OCI-LY7 (cell line): ENCODE results near the gene MORF4L1.

ENCODE experiments used
- EZH2phosphoT487 ChIP-seq: fragments of 200-600 bp; sonication (generic); IDR thresholded peaks from 2 replicates; pipeline ENCODE4 v1.6.1; 2018; ENCODE audit warnings: low read depth, borderline replicate concordance, mild to moderate bottlenecking, mixed run types, antibody characterized with exemption, low read length, moderate library complexity, mixed read lengths
- TF ChIP-seq, protein P1 (sequence below): fragments of 200-600 bp; sonication (generic); conservative IDR thresholded peaks from 2 replicates; pipeline ENCODE4 v1.5.1; 2014; ENCODE audit warnings: mild to moderate bottlenecking, antibody characterized with exemption, low read length, moderate library complexity, mixed read lengths

DNA sequence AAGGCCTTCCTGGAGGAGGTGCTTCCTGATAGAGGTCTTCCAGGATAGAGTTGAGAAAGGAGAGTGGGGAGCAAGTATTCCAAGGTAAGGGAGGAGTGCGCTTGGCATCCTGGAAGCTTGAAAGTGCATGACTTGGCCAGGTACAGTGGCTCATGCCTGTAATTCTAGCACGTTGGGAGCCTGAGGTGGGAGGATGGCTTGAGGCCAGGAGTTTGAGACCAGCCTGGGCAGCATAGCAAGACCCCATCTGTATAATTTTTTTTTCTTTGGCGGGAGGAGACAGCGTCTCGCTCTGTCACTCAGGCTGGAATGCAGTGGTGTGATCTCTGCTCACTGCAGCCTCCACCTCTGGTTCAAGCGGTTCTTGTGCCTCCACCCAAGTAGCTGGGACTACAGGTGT is 19.2 kb upstream of the MORF4L1 start:
- TF ChIP-seq, protein P1, sequence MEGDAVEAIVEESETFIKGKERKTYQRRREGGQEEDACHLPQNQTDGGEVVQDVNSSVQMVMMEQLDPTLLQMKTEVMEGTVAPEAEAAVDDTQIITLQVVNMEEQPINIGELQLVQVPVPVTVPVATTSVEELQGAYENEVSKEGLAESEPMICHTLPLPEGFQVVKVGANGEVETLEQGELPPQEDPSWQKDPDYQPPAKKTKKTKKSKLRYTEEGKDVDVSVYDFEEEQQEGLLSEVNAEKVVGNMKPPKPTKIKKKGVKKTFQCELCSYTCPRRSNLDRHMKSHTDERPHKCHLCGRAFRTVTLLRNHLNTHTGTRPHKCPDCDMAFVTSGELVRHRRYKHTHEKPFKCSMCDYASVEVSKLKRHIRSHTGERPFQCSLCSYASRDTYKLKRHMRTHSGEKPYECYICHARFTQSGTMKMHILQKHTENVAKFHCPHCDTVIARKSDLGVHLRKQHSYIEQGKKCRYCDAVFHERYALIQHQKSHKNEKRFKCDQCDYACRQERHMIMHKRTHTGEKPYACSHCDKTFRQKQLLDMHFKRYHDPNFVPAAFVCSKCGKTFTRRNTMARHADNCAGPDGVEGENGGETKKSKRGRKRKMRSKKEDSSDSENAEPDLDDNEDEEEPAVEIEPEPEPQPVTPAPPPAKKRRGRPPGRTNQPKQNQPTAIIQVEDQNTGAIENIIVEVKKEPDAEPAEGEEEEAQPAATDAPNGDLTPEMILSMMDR: no peak
- TF ChIP-seq EZH2phosphoT487: no peak
